Cardiac septum (tissue), 1 donor: ENCODE results near the gene KIRREL3. TPM values are rescaled to one million over a fixed set of nuclear protein-coding genes. Genes with fewer than 3 reads are reported as not detected.

Source experiments
- DNase-seq: peaks from one replicate; pipeline ENCODE4 v3.0.0-alpha.2; 2020; ENCODE audit warnings: low spot score
- intact Hi-C: fragments of 100-400 bp; cut with DNase I; formaldehyde crosslinking; loops from one replicate; pipeline ENCODE4 v1.14.0; 2022
- total RNA-seq: library from RNA; stranded (reverse); fragmentation: NEBNext Ultra II Directional; extraction: Animal tissue kit (Norgen Biotek cat#: 25700); gene quantifications from one replicate; pipeline ENCODE4 v1.2.1, GENCODE V29; 2021
- donor health status: DM: no; HTN: no; CAD: no.

The KIRREL3 gene
- total RNA-seq, 1 donor from 2014 or later, result 0.30 TPM

DNA sequence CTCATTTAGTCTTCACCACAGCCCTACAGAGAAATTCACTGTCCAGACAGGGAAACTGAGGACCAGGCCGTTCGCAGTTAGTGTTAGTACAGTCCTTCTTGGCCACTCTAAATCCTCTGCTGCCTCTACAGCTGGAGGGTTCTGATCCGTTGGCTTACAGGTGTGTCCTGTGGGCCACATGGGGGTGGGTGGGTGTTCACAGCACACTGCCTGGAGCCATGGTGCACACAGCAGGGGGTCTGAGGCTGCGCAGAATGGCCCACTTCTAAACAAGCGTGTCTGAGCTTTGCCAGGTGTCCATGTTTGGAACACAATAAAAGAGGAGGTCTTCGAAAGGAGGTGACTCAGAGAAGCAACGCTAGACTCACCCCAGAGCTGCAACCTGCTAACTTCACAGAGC, 396.1 kb downstream of the KIRREL3 start:
- no peak for DNase-seq
- intact Hi-C loops, result no loop called here

DNA sequence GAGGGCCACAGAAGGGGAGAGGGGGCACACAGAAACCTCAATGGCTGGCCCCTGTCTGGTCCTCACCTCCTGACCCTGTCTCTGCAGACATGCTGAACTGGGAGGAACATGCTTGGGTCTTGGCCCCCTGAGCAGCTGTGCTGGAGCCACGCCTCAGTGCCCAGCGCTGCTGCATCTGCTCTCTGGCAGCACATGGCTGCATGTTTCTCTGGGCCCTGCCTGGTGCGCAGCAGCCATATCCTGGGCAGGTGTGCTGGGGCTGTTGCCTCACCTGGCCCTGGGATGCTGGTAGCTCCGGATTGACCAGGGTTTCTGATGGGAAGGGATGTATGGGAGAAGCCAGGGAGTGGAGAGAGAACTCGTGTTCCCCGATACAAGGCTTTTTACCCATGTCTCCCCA, 397.1 kb downstream of the KIRREL3 start:
- intact Hi-C loops, result no loop called here
- no peak for DNase-seq

DNA sequence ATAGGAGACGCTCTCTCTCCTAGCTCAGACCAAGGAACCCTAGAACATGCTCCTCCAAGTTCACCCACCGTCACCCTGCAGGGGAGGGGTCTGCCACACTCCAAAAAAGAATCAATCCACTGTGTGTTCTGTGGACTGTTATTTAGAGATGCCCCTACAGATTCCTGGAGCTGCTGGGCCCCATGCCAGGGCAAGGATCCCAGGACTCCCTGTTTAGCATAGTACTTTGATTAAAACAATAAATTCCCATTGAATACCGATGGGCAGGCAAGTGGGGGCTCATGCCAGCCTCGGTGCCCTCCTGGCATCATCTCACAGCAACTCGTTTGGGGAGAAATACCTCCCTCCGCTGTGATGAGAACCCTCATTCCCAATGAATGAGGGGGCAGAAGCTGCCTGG, 397.6 kb downstream of the KIRREL3 start:
- intact Hi-C loops, result no loop called here
- DNase-seq, result no peak

DNA sequence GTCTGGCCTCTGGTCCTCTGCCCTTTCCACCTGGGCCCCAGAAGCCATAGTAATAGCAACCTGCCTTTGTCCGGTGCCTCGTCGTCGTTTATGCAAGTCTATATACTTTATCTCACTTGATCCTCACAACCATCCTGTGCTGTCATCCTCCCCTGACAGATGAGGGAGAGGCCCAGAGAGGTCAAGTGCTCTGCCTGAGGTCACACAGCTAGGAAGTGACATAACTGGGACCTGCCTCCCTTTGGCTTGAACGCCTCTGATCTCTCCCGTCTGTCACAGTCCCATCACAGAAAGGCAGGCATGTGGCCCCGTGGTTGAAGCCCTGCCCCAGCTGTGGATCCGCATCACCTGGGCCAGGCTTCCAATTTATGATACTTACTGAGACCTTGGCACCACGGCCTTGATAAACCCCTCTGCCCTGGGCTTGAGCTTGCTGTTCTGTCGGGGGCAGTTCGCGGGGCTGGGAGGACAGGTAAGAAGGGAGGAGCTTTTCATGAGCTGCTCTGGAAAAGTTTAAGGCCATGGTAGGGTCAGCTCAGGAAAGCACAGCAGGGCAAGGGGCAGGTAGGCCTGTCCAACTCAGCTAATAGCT, 398.1 kb downstream of the KIRREL3 start:
- DNase-seq, result no peak
- intact Hi-C loops, result no loop called here

DNA sequence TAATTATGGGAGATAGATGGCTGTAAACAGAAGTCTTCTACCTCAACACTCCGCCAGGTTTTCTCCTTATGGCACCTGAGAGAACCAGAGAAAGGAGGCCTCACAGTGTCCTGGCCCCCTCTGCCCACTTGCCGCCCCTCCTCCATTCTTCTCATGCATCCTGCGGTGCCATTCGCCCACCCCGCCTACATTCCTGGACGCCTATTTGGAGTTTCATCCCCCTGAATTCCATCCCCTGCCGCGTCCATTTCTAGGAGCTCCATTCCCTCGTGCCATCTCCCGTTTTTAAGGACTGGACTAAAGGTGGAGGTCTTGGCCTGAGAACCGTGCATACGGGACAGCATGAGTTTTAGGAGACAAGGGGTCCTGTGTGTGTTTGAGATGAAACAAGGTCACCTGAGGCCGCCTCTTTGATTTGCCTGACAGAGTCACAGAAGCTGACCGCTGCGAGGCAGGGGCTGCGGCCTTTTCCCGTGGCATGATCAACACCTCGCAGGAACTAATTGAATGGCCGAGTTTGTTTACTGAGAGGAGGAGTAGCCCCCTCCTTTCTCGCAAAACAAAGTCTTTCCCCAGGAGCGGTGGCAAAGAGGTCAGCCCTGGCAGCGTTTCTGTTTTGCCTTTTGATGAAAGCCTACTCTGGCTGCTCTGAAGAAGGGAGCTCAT, 398.9 kb downstream of the KIRREL3 start:
- no peak for DNase-seq
- intact Hi-C loops, result no loop called here

DNA sequence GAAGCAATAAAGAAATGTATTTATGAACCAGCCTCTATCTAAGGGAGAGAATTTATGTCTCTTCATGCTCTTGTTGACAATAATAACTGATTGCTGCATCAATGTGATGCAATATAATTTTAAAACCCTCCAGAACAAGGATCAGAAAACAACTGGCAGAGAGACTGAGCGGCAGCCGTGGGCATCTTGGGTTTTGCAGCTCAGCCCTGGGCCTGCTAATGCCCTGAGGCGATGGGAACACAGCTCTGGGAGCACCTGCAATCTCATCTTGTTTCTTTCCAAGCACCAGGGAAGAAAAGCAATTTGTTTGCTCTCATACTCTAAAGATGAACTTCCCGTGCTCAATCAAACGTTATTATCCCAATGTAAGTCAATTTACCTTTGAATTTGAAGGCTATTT, 399.4 kb downstream of the KIRREL3 start:
- intact Hi-C loops, result no loop called here
- no peak for DNase-seq

DNA sequence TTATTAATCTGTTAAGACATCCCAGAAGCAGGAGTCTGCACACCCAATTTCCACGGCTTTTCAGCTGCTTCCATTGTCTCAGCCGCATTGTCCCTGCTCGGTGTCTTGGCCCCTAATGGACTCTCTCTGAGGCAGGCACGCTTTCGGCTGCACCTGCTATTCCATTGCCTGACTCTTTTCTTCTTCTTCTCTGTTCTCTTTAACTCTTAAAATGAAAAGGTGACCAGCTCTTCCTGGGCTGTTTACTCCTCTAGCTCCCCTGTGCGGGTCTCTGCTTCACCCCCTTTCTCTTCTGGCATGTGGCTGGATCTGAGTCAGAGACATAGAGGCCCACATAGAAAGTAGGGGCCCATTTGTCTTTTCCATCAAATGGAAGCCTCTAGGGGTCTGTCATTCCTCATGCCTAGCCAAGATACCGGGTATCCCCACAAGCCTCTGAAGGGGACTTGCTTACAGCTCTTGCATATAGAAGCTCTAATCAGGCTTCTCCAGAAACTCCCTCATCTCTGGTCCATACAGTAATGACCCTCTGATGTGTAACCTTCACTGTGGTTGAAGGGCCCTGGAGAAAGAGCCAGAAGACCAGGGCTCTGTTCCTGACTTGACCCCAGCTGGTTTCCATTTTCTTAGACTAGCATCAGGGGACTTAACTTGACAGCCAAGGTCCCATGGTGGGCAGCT, 401.2 kb downstream of the KIRREL3 start:
- no peak for DNase-seq

DNA sequence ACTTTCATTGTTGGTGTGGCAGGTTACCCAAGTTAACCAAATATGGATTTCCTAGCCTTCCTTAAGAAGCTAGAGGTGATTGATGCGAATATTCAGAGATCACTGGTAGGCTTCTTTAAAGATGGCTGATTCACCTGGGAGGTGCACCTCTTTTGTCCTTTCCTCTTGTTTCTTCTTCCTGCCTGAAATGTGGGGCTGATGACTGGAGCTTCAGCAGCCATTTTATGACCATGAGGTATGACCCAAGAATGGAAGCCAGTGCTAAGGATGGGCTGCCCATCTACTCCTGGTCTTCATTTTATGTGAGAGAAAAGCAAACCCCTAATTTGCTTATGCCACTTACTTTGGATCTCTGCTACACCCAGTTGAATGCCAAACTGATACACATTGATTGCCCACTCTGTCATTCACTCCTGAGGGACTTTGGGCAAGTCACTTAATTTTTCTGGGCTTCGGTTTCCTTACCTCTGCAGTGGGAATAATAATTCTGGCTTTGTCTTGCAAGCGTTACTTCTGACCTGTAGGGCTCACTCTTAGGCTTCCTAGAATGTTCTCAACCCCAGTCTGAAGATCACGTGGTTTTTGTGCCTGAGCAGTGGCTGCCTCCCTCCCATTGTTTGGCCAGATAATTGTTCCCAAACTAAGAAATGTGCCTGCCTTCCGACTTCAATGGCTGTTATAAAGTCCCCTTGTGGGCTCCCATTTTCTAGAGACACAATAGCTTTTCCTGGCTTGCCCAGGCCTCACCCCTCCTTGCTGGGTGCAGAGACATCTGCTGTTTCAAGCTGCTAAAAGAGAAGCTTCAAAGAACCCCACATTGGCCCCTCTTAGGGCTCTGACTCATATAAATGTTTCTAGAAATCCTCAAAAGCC, 402.0 kb downstream of the KIRREL3 start:
- DNase-seq, result no peak
- intact Hi-C loops, result no loop called here

More for the DNA sequence above, 401.2 kb downstream of the KIRREL3 start:
- intact Hi-C loops, result no loop called here

DNA sequence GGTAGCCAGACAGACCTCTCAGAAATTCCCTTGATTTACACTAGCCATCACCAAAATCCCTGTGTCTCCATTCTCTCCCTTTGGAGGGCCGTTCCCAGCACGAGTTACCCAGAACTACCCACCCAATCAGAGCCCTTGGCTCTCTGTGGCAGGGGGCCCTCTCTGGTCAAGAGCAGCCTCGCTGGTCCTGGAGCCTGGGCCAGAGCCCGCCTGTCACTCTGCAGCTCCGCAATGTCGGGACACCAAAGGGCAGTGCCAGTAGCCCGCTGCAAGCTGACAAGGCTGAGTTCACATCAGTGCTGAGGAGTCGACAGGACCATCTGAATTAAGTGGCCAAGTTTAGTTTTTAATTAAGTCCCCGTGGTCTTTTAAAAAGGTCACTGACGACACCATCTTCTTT, 403.5 kb downstream of the KIRREL3 start:
- intact Hi-C loops, result no loop called here
- no peak for DNase-seq

DNA sequence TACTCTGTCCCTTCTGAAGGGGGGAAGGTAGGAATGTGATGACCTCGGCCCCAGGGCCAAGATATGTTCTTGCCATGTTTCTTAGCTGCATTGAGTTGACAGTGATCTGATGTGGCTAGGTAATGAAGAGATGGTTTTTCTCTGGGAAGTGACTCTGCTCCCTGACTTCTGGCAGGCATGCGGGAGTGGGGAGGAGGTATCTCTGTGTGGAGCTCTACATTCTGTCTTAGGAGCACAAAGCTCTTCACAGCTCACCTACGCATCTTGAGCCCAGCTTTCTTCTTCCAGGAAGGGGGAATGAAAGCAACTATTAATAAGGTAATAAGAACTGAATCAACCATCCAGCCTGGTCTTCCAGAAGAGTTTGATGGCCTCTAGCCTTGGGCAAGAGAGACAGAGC, 404.1 kb downstream of the KIRREL3 start:
- intact Hi-C loops, result no loop called here
- DNase-seq, result no peak

DNA sequence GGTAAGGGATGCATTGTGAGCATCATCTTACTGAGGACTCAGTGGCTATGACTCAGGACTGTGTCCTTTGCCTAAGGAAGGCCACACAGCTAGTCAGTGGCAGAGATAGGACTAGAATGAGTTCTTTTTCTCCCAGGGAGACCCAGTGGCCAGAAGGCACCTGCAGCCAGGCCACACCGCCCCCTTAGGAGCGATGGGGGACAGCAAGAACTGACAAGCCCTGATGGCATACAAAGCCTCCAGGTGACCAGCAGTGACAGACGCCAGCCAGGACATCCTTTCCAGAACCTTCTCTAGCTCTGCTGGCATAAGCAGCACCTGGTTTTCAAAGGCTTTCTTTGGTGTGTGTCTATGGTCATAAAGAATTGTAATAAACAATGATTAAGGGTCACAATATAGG, 405.0 kb downstream of the KIRREL3 start:
- no peak for DNase-seq
- intact Hi-C loops, result no loop called here

DNA sequence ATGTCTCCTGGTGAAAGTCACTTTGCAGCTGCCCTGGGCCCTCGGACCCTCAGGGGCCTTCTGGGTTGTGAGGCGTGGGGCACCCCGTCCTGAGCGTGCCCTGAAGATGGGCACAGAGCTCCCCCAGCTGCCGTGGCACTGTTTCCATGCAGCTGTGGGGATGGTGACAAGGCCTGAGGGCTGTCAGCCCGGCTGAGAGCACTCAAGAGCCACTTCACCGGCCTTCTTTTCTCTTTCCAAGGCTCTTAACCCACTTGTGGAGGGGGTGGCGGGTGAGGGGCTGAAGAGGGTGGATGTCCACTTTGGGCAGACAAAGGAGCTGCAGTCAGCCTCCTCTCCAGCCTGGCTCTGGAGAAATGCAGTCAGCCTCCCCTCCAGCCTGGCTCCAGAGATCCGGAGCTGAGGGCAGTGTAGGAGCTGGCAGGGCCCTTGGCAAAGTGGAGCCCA, 405.6 kb downstream of the KIRREL3 start:
- intact Hi-C loops, result no loop called here
- no peak for DNase-seq

DNA sequence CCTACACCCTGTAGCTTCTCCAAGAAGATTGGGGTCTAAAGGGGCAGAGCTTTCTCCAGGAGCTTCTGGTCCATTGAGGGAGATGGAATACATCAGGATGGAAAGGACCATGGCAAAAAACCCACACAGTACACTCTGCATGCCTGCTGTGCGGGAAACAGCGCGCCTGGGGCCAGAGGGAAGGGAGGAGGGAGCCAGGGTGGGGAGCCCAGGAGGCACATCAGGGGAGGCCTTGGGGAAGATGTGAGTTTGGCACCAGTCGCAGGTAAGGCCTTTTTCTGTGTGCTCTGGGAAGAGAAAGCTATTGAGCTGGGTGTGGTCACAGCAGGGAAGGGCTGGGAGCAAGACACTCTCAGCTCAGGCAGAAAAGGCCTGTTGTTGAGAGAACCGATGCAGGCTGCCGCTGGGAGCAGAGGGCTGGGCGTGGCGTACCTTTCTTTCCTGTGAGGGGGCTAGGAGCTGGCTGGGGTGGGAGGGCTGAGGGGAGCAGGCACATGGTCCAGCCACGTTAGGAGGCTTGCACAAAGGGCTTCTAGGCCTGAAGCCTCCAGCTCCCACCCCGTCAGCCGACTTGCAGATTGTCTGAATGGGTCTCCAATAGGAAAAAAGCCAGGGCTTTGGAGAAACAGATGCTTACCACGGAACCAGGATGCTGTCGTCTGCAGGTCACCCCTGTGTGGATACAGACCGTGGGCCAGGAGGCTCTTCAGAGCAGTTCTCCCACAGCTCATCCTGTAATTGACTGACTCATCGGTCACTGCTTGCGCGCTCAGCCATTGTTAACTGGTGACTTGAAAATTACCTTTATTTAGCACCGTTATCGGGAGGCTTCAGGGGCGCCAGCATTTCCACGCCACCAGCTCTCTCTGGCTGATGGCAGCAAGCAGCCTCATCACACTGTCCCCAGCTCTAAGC, 407.8 kb downstream of the KIRREL3 start:
- DNase-seq, result no peak
- intact Hi-C loops, result no loop called here

DNA sequence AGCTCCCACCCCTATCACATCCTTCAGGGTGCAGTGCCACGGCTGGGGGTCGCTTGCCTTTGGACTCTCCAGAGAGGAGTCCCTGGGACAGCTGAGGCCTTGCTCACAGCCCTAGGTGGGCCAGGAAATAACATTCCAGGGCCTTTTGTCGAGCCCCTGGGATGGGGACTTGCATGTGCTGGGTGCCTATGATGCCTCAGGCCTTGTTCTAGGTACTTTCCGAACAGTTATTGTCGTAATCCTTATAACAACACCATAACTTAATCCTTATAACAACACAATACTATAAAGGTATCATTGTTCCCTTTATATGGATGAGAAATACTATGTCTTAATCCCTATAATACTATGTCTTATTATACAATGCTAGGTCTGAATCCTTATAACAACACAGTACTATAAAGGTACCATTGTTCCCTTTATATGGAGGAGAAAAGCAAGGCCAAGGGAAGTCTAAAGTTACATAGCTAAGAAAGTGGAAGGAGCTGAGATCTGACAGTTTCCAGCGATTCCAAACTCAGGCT, 408.5 kb downstream of the KIRREL3 start:
- intact Hi-C loops, result no loop called here
- no peak for DNase-seq

DNA sequence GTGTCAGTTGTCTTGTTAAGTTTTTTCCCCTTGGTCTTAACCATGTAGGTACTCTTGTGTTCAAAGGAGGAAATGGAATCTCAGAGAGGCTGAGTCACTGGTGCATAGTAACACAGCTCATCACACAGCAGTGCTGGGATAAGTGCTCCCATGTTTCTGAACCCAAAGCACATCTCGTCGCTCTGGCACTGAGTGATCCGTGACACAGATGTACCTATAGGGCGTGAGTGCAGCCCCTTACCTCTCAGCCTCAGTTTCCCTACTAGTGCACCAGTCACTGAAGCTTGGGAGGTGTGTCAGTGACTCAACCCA, 411.1 kb downstream of the KIRREL3 start:
- no peak for DNase-seq
- intact Hi-C loops, result no loop called here

DNA sequence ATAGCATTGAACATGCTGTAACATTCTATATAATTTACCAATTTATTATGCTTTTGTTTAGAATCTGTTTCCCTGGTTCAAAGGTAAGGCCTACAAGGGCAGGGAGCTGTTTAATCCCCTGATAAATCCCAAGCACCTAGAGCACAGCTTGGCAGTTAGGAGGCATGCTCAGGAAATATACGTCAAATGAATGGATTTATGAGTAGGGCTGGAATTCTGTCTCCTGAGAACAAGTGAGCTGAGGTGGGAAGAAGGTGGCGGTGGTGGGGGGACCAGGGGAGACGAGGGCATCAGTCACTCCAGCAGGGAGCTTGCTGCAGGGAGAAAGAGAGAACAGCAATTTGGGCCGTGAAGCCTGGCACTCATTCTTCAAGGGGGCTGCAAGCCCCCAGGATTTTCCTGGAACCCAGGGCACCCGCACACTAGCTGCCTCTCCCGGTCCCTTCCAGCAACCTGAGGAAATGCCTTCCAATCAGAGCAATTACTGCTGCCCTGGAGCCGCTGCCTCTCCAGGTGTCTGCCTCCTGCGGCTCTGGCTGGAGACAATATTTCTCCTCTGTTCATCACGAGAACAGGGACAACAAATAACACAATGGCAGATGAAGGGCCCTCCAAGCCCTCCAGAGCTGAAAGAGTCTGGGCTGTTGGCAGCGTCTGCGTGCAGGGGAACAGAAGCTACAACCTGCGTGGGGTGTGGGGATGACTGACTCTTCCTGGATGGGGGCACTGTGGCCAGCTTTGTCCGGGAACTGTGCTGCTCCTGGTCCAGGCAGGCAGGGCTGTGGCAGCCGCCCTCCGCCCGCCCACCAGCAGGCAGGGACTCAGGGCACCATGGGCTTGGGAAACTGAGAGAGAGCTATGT, 411.7 kb downstream of the KIRREL3 start:
- intact Hi-C loops, result no loop called here
- no peak for DNase-seq

DNA sequence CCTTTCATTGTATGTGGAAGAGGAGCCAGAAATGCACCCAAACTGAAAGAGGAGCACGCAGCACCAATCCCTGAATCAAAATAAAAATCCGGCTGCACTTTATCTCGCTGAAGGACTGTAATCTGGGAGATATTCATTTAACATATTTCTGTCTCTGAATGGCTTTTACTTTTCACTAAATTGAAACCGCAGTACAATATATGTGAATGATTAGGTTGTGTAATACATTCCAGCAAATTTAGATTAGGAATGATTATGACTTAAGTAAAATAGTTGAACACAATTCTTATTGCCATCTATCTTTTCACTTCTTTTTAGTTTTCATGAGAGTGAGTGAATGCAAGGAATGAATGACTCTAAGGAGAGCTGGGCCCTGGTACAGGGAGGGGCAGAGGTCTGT, 413.0 kb downstream of the KIRREL3 start:
- DNase-seq, result no peak
- intact Hi-C loops, result no loop called here

DNA sequence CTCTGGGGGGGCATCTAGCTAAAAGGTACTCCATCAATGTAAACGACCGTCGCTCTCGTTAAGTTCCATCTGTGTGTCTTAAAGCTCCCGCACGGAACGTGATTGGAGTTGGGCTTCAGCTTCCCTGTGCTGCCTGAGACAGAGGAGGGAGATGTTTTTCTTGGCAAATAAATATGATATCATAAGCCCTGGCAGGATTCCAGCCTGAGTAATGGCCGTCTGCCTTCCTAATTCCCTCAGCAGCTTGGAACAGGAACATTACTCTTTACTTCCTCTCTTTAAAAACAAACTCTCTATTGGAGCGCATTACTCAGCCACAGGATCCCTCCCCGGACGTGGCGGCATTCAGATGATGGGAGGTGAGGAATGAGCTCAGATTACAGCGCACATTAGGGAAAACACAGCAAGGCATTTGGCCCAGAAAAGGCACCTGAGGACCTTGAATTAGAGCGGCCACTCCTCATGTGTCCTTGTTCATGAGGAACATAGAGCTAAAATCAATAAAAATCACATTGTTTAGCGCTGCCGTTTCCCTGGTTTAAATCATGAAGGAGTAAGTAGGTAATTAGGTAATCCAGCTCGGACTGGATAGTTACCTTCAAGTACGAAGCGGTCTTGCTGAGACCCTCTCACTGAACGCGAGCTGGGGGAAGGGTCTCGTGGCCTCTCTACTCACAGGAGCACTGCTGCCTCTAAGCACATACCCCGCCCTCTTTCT, 414.6 kb downstream of the KIRREL3 start:
- intact Hi-C loops, result no loop called here
- no peak for DNase-seq
